ENCODE results near the gene MAFG. TPM values are rescaled to one million over a fixed set of nuclear protein-coding genes. Genes with fewer than 3 reads are reported as not detected.

Gene MAFG
- total and polyA plus RNA-seq, 9 of the 15 experiments (the other 6 are each of a cell fraction or from before 2014, with no cell fraction given), result 1.1 to 58.1 (median 24.9) TPM

DNA sequence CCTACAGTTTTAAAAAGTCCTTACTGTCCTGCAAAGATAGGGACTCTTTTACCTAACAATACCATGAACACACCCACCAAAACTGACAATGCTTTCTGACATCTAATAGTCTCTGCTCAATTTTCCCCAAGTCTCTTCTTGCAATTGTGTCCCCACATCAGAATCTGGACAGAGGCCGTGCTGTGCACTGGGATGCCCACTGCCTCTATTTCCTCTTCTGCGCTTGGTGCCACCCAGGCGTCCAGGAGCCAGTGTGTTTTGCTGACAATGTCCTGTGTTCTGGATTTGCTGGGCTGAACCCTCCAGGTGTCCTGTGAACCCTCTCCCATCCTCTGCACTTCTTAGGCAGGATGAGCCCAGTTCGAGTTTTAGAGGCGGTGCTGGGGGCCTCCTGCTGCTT is 50.0 kb downstream of the MAFG start:
- Histone ChIP-seq H3K9ac (ENCODE audit: insufficient read depth in 1 of 2, low read depth in 2 of 2, low read length in 2 of 2) (peak overlapping the region in 1 of 2 experiments; percentile 76; a peak in 2 of 4 replicates), H2AFZ (ENCODE audit: low read depth, low read length) (no peak overlapping the region), H3K9me3 (replicated peaks; ENCODE audit: control insufficient read depth, insufficient read depth, low read depth, low read length) (no peaks in the 10 kb centered on the region), H3K9me1 (ENCODE audit: control insufficient read depth, insufficient read depth, low read length) (no peaks in the 10 kb centered on the region), H3K27ac (ENCODE audit: extremely low read depth, low read depth, low read length) (no peak overlapping the region), H3K36me3 (ENCODE audit: control insufficient read depth, insufficient read depth, low read length) (peaks cover 48% of the 10 kb centered on the region), H3K4me3 (no peak overlapping the region), H3K4me1 (replicated peaks in 1 of 2; ENCODE audit: control insufficient read depth in 2 of 2, insufficient read depth in 2 of 2, low read length in 2 of 2) (peaks cover 5 to 14% of the 10 kb centered on the region in 2 experiments; a peak in 4 of 5 replicates), H3K4me2 (ENCODE audit: insufficient read depth, low read length) (no peak overlapping the region), H3K79me2 (ENCODE audit: control insufficient read depth, insufficient read depth, low read length) (peaks cover 4% of the 10 kb centered on the region; the same call in 1 of the 3 replicates), H4K20me1 (replicated peaks; ENCODE audit: control insufficient read depth, insufficient read depth, low read length) (no peaks in the 10 kb centered on the region), H3K27me3 (ENCODE audit: control insufficient read depth in 2 of 2, insufficient read depth in 2 of 2, low read length in 2 of 2) (no peaks in the 10 kb centered on the region)
- no TSS peak for BruUV-seq (replicated peaks)
- TF ChIP-seq POLR2A (conservative IDR thresholded peaks at IDR 0.05) (0 out of 2 replicates have a peak, but pooled peaks have one; percentile 42), ZSCAN32 (CRISPR knock-in tag; IDR thresholded peaks at IDR 0.05) (no peak), ZNF431 (CRISPR knock-in tag; IDR thresholded peaks at IDR 0.05) (no peak), GTF2E2 (tag; IDR thresholded peaks at IDR 0.05) (no peak), ILK (tag; IDR thresholded peaks at IDR 0.05; ENCODE audit: borderline replicate concordance, low read depth) (no peak), RBM25 (IDR thresholded peaks at IDR 0.05; ENCODE audit: low read depth, low read length, severe bottlenecking) (no peak), SUPT5H (IDR thresholded peaks at IDR 0.05) (peak; percentile 37; the same call in 1 of the 2 replicates), SNAPC5 (CRISPR knock-in tag; IDR thresholded peaks at IDR 0.05) (no peak), KAT7 (CRISPR knock-in tag; IDR thresholded peaks at IDR 0.05; ENCODE audit: borderline replicate concordance) (no peak), KDM5B (IDR thresholded peaks at IDR 0.05; ENCODE audit: insufficient replicate concordance, low read depth, low read length) (no peak), POLR2AphosphoS5 (IDR thresholded peaks at IDR 0.05; ENCODE audit: control insufficient read depth, insufficient read depth, low read depth, low read length) (0 out of 2 replicates have a peak, but pooled peaks have one; percentile 13), ZBTB17 (CRISPR knock-in tag; IDR thresholded peaks at IDR 0.05) (no peak)
- no peak for FAIRE-seq
- intact Hi-C loops (cut with micrococcal nuclease) (no loop called here), in situ Hi-C loops (cut with MboI) (no loop called here)
- ATAC-seq, result no peak
- CTCF ChIA-PET (ENCODE audit: low intra/inter-chr PET ratio), result no interaction called here
- WGBS (ENCODE audit: insufficient coverage, low coverage, missing lambda C conversion rate), result 91% methylated on average over 5 of the region's 5 CpGs
- POLR2A ChIA-PET, result interaction anchor here (7.3 kb wide), 1 partner anchor 10 kb away, joined by 85 read pairs; the partner anchor contains the start of genes ALYREF and ANAPC11
- no peak for DNase-seq (ENCODE audit: extremely low read depth in 1 of 4, low spot score in 3 of 4)
